ENCODE measurements around the gene MAOA. TPM values are rescaled to one million over a fixed set of nuclear protein-coding genes. Genes with fewer than 3 reads are reported as not detected.

The MAOA gene
- total RNA-seq, 2 donors from 2014 or later = 0.38 to 4.7 TPM

DNA sequence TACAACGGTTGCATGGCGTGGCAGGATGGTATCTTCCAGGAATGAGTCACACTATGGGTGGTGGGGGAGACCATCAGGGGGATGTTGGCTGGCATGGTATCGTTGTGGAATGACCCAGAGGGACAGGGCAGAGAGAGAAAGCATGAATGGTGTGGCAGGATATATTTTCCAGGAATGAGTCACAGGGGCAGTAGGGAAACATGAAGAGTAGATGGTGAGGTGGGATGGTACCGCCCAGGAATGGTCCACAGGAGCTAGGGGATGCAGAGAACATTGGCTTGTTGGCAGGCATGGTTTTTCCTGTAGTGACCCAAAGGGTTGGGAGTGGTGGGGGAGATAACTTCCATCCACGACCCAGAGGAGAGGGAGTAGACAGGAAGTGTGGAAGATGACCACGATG lies 62.4 kb downstream of the MAOA start:
- peaks cover 20% of the 10 kb centered on the region for H3K9me3 Mint-ChIP-seq
- 95% methylated on average over 6 of the region's 6 CpGs; no CpG with 5 or more reads in 1 of the 2 experiments for WGBS, 2 experiments (ENCODE audit: insufficient coverage in 1 of 2, insufficient read length in 1 of 2)
- no peak overlapping the region for H3K9ac ChIP-seq (ENCODE audit: extremely low read depth, low read length, poor library complexity, severe bottlenecking)
- H3K27me3 Mint-ChIP-seq (ENCODE audit: insufficient read depth) = no peaks in the 10 kb centered on the region
- no peaks in the 10 kb centered on the region for H3K36me3 Mint-ChIP-seq (ENCODE audit: low read depth)
- H3K27ac ChIP-seq (ENCODE audit: low read depth, low read length) = no peak overlapping the region
- H3K4me3 Mint-ChIP-seq = no peak overlapping the region
- no peaks in the 10 kb centered on the region for H3K4me1 Mint-ChIP-seq
- H3K4me3 ChIP-seq (ENCODE audit: low read length) = no peak overlapping the region
- H3K36me3 ChIP-seq (ENCODE audit: control insufficient read depth, insufficient read depth, low read length) = no peaks in the 10 kb centered on the region
- H3K9me3 ChIP-seq (ENCODE audit: control insufficient read depth, low read length) = no peaks in the 10 kb centered on the region
- H3K27ac Mint-ChIP-seq = no peak overlapping the region
- no peaks in the 10 kb centered on the region for H3K4me1 ChIP-seq (ENCODE audit: control insufficient read depth, insufficient read depth, low read length)
- H3K27me3 ChIP-seq (ENCODE audit: control insufficient read depth, insufficient read depth, low read length, poor library complexity, severe bottlenecking) = no peaks in the 10 kb centered on the region
- TF ChIP-seq, protein P1, sequence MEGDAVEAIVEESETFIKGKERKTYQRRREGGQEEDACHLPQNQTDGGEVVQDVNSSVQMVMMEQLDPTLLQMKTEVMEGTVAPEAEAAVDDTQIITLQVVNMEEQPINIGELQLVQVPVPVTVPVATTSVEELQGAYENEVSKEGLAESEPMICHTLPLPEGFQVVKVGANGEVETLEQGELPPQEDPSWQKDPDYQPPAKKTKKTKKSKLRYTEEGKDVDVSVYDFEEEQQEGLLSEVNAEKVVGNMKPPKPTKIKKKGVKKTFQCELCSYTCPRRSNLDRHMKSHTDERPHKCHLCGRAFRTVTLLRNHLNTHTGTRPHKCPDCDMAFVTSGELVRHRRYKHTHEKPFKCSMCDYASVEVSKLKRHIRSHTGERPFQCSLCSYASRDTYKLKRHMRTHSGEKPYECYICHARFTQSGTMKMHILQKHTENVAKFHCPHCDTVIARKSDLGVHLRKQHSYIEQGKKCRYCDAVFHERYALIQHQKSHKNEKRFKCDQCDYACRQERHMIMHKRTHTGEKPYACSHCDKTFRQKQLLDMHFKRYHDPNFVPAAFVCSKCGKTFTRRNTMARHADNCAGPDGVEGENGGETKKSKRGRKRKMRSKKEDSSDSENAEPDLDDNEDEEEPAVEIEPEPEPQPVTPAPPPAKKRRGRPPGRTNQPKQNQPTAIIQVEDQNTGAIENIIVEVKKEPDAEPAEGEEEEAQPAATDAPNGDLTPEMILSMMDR (conservative IDR thresholded peaks at IDR 0.05) = no peak
- DNase-seq = no peak

DNA sequence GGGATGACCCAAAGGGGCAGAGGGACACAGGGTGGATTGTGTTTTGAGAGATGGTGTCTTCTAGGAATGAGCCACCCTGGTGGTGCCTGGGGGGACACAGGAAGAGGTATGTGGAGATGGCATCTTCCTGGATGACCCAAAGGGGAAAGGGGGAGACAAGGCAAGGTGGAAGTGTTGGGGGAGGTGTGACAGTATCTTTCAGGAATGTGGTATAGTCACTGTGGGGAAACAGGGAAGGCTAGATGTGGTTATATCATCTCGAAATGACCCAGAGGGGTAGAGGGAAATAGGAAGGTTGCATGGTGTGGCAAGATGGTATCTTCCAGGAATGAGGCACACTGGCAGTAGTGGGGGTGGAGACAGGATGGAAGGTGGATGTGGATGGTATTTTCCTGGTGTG lies 62.9 kb downstream of the MAOA start:
- Mint-ChIP-seq H3K36me3 (ENCODE audit: low read depth) (no peaks in the 10 kb centered on the region), H3K9me3 (peaks cover 24% of the 10 kb centered on the region), H3K4me3 (no peak overlapping the region), H3K4me1 (no peaks in the 10 kb centered on the region), H3K27ac (no peak overlapping the region), H3K27me3 (ENCODE audit: insufficient read depth) (no peaks in the 10 kb centered on the region)
- no peak for DNase-seq
- Histone ChIP-seq H3K9ac (ENCODE audit: extremely low read depth, low read length, poor library complexity, severe bottlenecking) (no peak overlapping the region), H3K27ac (ENCODE audit: low read depth, low read length) (no peak overlapping the region), H3K4me3 (ENCODE audit: low read length) (no peak overlapping the region), H3K36me3 (ENCODE audit: control insufficient read depth, insufficient read depth, low read length) (no peaks in the 10 kb centered on the region), H3K4me1 (ENCODE audit: control insufficient read depth, insufficient read depth, low read length) (no peaks in the 10 kb centered on the region), H3K9me3 (ENCODE audit: control insufficient read depth, low read length) (no peaks in the 10 kb centered on the region), H3K27me3 (ENCODE audit: control insufficient read depth, insufficient read depth, low read length, poor library complexity, severe bottlenecking) (no peaks in the 10 kb centered on the region)
- WGBS, 2 experiments (ENCODE audit: insufficient coverage in 1 of 2, insufficient read length in 1 of 2) = 67% methylated on average over 1 of the region's 1 CpG; no CpG with 5 or more reads in 1 of the 2 experiments
- TF ChIP-seq, protein P1 (conservative IDR thresholded peaks at IDR 0.05) = no peak

DNA sequence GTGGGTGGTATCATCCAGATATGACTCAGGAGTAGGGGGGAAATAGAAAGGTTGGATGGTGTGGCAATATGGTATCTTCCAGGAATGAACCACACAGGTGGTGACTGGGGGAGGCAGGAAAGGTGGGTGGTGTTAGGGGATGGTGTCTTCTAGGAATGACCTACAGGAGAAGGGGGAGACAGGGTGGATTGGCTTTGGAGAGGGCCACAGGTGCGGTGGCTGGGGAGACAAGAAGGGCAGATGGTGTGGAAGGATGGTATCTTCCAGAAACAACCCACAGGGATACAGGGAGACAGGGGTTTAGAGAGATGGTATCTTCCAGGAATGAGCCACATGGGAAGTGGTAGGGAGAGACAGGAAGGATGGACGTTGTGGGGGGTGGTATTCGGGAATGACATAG lies 64.0 kb downstream of the MAOA start:
- TF ChIP-seq, protein P1 (conservative IDR thresholded peaks at IDR 0.05) = no peak
- 96% methylated on average over 3 of the region's 3 CpGs; no CpG with 5 or more reads in 1 of the 2 experiments for WGBS, 2 experiments (ENCODE audit: insufficient coverage in 1 of 2, insufficient read length in 1 of 2)
- H3K27me3 Mint-ChIP-seq (ENCODE audit: insufficient read depth) = peaks cover 2% of the 10 kb centered on the region
- H3K27ac Mint-ChIP-seq = no peak overlapping the region
- H3K9me3 Mint-ChIP-seq = peaks cover 35% of the 10 kb centered on the region
- DNase-seq = no peak
- no peaks in the 10 kb centered on the region for H3K36me3 ChIP-seq (ENCODE audit: control insufficient read depth, insufficient read depth, low read length)
- no peaks in the 10 kb centered on the region for H3K9me3 ChIP-seq (ENCODE audit: control insufficient read depth, low read length)
- H3K4me1 Mint-ChIP-seq = no peaks in the 10 kb centered on the region
- no peak overlapping the region for H3K9ac ChIP-seq (ENCODE audit: extremely low read depth, low read length, poor library complexity, severe bottlenecking)
- no peak overlapping the region for H3K4me3 Mint-ChIP-seq
- no peaks in the 10 kb centered on the region for H3K4me1 ChIP-seq (ENCODE audit: control insufficient read depth, insufficient read depth, low read length)
- H3K36me3 Mint-ChIP-seq (ENCODE audit: low read depth) = no peaks in the 10 kb centered on the region
- no peak overlapping the region for H3K27ac ChIP-seq (ENCODE audit: low read depth, low read length)
- no peaks in the 10 kb centered on the region for H3K27me3 ChIP-seq (ENCODE audit: control insufficient read depth, insufficient read depth, low read length, poor library complexity, severe bottlenecking)
- no peak overlapping the region for H3K4me3 ChIP-seq (ENCODE audit: low read length)

All from endodermal cell (in vitro differentiated cells).